ENCODE data around the gene DUSP28.

Gene DUSP28

DNA sequence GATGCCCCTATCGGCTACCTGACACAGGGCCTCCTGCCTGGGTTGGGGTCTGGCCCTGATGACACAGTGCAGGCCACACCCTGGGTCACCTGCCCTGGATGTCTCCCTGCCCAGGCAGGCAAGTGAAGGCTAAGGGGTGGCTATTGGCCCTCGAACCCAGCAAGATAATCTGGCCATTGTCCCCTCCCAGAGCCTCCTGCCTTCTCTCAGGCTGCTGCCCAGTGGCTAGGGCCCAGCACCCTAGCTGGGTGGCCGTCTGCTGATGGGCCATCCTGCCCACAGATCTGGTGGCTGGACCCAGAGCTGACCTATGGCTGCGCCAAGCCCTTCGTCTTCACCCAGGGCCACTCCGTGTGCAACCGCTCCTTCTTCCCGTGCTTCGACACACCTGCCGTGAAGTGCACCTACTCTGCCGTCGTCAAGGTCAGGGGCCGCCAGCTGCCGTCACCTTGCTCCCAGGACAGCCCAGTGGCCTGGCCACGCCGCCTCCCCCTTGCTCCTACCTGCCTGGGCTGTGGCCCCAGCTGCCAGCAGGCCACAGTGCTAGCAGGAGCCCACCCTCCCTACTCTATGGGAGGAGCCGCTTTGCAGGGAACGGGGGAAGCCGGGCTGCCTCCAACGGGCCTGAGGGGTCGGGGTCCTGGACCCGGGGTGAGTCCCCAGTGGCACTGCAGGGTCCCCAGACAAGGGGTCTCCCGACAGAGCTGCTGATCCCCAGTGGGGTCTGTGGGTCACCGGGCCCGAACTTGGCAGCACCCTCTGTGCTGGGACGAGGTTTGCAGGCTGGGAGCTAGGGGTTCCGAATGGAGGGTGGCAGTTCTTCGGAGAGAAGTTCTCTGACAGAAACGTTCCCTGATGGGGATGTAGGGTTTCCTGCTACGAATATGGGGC is 12.2 kb downstream of the DUSP28 start:
- DNase-seq, result no peak

DNA sequence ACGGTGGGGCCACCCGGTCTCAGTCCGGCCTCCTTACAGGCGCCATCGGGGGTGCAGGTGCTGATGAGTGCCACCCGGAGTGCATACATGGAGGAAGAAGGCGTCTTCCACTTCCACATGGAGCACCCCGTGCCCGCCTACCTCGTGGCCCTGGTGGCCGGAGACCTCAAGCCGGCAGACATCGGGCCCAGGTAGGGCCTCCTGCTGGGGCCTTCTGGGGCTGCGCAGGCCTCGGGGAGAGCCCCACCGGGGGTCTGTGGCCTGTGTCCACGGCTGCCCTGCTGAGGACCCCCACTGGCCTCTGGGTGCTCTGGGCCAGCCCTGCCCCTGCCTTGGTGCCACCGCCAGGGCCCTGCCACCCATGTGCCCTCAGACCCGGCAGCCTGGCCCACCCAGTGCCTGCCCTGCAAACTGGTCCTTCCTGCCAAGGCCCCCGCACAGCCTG is 12.9 kb downstream of the DUSP28 start:
- DNase-seq, result no peak

DNA sequence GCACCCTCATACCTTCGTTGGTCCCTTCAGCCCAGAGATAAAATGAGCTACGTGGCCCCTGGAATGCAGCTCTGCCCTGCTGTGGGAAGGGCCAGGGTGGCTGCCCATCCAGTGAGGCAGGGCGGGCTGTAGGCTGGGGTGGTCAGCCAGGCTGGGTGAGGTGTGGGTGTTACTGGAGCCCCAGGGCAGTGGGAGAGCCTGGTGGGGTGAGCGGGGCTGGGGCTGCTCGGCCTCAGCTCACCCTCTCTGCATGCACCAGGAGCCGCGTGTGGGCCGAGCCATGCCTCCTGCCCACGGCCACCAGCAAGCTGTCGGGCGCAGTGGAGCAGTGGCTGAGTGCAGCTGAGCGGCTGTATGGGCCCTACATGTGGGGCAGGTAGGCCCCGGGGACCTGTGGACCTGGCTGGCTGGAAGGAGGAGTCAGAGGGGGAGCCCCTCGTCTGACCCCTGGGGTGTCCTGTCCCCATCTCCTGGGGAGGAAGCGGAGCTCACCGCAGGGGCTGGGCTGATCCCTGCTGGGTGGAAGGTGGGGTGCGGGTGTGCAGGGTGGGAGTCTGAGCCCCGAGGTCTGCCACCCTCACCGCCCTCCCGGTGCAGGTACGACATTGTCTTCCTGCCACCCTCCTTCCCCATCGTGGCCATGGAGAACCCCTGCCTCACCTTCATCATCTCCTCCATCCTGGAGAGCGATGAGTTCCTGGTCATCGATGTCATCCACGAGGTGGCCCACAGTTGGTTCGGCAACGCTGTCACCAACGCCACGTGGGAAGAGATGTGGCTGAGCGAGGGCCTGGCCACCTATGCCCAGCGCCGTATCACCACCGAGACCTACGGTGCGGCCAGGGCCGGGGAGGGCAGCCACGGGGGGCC is 13.6 kb downstream of the DUSP28 start:
- no peak for DNase-seq

DNA sequence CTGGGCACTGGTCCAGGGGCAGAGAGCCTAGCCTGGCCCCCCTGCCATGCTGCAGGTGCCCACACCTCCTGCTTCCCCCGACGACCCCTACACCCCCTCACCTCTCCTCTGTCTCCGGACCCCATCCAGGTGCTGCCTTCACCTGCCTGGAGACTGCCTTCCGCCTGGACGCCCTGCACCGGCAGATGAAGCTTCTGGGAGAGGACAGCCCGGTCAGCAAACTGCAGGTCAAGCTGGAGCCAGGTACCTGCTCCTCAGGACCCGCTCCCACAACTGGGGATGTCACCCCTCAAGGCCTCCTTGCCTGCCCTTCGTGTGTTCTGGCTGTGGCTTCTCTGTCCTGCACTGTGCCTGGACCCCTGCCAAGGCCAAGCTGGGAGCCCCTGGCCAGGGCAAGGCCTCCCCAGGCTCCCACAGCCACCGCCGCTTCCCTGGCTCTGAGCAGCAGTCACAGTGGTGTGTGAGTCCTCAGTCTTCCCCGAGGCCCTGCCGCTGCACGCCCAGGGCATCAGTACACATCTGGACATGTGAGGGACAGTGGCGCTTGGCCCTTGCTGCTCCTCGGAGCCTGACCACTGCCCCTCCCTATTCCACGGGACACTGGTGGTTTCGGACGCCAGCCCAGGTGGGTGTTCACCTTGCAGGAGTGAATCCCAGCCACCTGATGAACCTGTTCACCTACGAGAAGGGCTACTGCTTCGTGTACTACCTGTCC is 14.4 kb downstream of the DUSP28 start:
- DNase-seq, result no peak

DNA sequence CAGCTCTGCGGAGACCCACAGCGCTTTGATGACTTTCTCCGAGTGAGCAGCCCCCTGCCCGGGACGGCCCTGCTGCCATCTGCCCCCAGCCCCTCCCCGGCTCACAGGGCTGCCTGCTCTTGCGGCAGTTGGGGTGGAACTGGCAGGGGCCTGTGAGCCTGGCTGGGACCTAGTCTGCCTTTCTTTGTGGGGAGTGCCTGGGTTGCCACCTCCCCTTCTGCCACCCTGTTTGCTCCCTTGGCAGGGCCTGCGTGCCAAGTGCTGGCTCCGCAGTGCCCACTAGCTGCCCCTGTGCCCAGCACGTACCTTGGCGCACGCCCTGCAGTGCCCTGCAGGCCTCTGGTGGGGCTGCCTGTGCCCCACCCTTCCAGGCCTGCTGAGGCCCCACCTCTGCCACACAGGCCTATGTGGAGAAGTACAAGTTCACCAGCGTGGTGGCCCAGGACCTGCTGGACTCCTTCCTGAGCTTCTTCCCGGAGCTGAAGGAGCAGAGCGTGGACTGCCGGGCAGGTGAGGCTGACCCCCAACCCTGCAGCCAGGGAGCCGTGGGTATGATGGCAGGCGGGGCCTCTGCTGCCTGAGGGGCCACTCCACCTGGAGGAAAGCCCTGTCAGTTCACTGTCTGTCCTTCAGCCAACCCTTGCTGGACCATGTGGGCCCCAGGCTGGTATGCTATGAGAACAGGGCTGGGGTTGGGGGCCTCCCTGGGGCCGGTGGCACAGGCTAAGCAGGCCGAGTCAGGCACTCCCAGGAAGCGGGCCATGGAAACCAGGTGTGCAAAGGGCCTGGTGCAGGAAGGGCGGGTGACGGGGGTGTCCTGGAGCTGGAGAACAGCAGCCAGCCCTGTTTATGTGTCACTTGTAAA is 15.2 kb downstream of the DUSP28 start:
- peak in 1 of 56 donors; percentile 13 for DNase-seq

DNA sequence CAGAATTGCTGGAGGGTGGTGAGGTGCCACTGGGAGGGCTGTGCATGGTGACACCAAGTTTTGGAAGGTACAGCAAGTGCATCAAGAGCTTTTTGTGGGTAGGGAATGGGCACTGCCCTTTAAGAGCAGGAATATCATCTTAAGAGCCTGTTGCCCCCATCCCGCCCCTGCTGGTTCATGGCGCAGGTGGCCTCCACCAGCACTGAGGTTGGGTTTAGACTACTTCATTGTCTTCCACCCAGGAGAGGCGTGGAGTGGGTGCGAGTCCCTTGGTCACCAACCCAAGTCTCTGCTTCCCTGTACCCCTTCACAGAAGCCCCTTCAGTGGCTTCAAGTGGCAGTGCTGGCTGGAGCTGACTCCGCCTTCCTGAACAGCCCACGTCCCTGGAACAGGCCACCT is 15.9 kb downstream of the DUSP28 start:
- DNase-seq, result no peak

DNA sequence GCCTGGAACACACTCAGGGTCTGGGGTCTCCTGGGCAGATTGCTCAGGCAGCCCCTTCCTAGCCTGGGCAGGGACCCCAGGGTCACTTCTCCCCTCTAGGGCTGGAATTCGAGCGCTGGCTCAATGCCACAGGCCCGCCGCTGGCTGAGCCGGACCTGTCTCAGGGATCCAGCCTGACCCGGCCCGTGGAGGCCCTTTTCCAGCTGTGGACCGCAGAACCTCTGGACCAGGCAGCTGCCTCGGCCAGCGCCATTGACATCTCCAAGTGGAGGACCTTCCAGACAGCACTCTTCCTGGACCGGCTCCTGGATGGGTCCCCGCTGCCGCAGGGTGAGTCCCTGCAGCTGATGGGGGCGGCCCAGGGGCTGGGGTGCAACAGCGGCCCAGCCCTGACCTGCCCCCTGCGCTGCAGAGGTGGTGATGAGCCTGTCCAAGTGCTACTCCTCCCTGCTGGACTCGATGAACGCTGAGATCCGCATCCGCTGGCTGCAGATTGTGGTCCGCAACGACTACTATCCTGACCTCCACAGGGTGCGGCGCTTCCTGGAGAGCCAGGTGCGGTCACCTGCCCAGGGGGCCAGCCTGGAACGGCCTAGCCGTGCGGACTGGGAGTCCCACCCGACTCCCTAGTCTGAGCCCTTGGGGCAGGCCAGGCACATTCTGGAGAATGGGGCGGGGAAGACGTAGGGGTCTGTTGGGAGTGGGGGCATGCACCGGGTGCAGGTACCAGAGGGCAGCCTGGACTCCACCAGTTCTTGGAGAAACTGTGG is 16.5 kb downstream of the DUSP28 start:
- DNase-seq, result no peak

DNA sequence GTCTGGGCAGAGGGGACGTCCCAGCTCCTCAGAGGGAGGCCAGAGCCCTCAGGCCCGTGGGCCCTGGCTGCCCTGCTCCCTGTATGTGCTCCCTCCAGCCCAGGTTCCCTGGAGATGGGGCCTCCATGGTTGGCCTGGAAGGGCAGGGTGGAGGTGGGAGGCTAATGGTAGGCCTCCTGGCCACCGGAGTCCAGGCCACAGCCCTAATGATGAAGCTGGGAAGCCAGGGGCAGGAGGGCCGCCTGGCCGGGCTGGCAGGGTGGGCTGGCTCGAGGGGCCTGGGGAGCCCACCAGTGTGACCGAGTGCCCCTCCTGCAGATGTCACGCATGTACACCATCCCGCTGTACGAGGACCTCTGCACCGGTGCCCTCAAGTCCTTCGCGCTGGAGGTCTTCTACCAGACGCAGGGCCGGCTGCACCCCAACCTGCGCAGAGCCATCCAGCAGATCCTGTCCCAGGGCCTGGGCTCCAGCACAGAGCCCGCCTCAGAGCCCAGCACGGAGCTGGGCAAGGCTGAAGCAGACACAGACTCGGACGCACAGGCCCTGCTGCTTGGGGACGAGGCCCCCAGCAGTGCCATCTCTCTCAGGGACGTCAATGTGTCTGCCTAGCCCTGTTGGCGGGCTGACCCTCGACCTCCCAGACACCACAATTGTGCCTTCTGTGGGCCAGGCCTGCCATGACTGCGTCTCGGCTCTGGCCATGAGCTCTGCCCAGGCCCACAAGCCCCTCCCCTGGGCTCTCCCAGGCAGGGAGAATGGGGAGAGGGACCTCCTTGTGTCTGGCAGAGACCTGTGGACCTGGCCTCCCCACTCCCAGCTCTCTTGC is 17.3 kb downstream of the DUSP28 start:
- DNase-seq, result no peak

DNA sequence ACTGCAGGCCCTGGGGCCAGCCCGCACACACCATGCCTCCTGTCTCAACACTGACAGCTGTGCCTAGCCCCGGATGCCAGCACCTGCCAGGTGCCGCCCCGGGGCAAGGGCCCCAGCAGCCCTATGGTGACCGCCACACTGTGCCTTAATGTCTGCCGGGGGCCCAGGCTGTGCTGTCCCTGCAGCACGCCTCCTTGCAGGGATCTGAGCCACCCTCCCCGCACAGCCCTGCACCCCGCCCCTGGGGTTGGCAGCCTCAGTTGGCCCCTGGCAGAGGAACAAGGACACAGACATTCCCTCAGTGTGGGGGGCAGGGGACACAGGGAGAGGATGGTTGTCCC is 17.9 kb downstream of the DUSP28 start:
- no peak for DNase-seq

DNA sequence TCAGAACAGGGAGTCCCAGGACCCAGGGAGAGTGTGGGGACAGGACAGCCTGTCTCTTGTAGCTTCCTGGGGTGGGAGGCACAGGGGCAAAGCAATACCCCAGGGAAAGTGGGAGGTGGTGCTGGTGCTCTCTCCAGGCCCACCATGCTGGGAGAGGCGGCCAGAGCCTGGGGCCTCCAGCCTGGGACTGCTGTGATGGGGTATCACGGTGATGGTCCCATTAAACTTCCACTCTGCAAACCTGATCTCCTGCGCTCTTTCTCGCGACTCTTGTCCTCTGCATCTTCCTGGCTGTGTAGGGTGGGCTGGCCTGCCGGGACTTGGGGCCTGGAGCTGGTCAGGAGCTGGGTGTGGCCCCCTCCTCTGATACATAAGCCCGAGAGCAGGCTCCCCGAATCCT is 18.3 kb downstream of the DUSP28 start:
- DNase-seq, result no peak

DNA sequence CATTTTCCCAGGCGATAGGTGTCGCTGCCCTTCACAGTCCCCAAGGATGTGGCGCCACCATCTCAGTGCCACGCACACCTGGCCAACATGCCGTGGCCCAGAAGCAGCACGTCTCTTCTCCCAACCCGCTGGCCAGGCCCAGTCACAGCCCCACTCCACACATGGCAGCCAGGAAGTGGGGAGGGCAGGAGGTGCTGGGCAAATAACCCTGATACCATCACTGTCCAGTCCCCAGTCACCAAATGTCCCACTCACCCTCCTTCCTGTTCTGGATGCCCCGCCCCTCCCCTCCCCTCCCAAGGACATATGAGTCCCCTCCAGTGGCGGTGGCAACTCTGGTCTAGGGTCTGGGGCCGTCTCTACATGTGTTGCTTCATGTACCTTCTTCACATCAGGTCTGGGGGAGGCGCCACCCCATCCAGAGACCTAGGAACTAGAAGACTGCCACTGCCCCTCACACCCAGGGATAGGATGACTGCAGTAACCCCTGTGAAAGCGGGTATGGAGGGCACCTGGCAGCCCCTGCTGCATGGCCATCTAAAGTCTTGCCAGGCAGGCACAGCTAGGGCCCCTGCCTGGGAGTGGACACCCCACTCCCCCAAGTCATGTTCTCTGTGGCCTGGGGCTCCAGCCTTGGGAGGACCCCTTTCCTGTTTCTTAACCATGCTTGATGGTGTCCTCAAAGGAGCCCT is 19.1 kb downstream of the DUSP28 start:
- DNase-seq, result no peak

DNA sequence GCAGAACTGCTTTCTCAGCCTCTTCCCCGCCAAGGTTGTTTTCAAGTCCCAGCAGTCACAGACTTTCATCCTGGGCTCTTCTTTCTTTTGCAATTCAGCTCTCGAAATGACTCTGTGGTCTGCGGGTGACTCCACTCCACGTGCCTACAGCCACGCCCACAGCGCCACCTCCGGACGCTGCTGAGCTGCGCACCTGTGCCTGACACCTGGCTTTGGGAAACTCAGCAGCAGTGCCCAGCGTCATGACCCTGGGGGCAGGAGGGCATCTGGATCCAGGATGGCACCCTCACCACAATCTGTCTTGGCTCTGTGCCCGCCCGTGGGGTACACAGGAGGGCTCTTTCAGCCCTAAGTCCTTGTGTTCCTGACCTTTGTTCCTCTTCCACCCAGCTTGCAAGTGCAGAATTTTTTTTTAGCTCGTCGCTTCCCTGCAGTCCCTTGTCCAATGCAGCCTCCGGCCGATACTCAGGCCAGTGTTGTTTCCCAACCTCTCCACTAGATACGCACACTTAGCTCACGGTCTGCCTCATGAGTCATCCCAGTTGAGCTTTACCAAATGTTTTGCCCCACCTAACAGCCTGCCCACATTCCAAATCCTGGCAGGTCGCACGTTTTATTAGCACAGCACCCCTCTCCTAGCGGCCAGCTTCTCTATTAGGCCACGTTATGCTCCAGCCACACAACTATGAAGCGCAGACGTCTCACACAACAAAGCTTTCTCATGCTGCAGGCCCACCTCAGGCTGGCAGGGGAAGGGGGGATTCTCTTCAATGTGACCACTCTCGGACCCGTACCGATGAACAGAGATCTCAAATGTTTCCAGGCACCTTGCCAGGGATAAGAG is 19.8 kb downstream of the DUSP28 start:
- DNase-seq, result no peak

DNA sequence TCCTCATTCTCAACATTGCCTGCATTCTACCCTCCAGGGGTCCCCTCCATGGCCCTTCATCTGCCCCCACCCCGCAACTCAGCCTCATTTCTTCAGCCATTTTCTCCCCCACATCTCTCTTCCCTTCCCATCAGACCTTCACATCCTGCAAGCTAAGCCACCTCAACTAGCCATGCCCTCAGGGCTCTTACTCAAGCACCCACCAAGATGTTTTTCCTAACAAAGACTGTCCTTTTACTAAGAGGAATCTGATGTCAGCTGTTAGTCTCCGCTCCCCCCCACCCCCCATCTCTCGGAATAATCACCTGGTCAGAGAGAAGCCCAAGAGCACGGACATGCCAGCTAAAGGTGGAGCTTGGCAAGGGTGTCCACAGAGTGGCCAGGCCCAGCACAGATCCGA is 21.7 kb downstream of the DUSP28 start:
- no peak for DNase-seq

DNA sequence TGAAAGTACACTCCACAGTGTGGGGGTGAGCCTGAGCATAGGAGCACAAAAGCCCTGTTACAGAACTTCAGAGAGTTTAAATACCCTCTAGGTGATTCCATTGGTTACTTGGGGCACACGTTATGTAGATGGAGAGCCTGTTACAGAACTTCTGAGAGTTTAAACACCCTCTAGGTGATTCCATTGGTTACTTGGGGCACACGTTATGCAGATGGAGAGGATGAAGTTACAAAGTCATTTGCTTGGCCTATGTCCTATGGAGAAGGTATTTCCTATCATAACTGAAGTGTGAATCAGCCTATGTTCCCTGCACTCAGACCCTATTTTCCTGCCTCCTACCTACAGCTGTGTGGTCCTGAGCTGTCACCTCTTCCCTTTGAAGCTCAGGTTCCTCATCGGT is 22.6 kb downstream of the DUSP28 start:
- DNase-seq, result no peak

DNA sequence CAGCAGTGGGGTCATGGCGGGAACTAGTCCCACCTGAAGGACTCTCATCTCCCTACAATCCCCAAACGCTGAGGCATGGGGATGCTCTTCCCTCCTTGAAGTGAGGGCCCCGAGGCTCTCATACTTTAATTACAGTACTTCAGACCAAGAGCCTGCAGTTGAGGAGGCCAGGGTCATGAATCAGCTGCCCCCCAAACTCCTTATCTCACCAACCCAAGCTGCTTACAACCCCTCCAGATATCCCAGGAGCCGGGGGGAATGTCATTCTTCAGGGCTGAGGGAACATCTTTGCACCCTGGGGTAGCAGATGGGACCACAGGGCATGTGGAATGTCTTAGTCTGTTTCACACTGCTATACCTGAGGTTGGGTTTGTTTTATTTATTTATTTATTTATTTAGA is 23.6 kb downstream of the DUSP28 start:
- DNase-seq, result no peak

DNA sequence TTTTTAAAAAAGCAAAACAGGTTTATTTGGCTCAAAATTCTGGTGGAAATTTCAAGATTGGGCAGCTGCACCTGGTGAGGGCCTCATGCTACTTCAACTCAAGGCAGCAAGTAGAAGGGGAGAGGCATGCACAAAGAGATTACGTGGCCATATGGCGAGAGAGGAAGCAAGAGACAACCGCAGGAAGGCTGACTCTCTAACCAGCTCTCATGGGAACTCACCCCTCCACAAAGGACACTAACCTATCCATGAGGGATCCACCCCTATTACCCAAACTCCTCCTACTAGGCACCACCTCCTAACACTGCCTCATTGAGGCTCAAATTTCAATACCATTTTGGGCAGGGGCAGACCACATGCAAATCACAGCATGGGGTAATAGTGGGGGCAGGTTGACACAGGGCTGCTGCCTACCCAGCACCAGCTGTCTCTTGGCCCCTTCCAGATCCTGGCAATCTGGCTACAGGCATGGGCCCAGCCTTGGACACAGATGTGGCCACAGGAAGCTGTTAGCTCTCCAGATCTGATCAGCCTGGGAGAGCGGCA is 24.4 kb downstream of the DUSP28 start:
- DNase-seq, result no peak

DNA sequence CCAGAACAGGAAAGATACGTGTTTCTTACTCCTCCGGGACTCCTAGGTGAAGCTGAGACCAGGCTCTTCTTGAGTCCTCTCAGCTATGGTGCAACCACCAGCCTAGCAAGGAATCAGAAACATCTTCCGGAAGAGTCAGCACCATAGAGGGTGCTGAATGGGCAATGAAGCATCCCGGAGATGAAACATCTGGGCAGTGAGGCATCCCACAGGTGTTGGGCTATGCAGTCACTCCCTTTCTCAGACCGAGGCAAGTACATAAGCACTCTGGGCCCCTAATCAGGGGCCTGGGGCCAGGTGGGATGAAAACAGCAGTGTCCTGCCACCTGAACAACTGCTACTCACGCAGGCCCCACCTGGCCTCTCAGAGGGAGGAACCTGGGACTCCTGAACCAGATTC is 24.9 kb downstream of the DUSP28 start:
- no peak for DNase-seq
